ENCODE data around the gene GRHL1.

- TF ChIP-seq POLR2A (IDR thresholded peaks at IDR 0.05; ENCODE audit: low read length) (no peak), GATA1 (IDR thresholded peaks at IDR 0.05; ENCODE audit: low read depth, low read length) (no peak)
Measured at GRCh38 chr2:10048501-10049171, 97.1 kb downstream of the GRHL1 start.
